Caco-2 (cell line): ENCODE results near the gene RBM18. TPM values are rescaled to one million over a fixed set of nuclear protein-coding genes. Genes with fewer than 3 reads are reported as not detected.

Experiments used
- BruUV-seq: library from RNA; stranded (reverse); fragments of 400-500 nt; replicated peaks from 2 replicates; lab custom pipeline; 2021; lab: Mats Ljungman, UMichigan
- CTCF ChIA-PET: fragments of 300-600 bp; sonication (Branson Sonifier 250); formaldehyde crosslinking; loops from one replicate; lab custom pipeline; 2022; ENCODE audit warnings: antibody characterized with exemption; lab: Charles Lee
- POLR2A ChIA-PET: fragments of 300-600 bp; sonication (Branson Sonifier 250); formaldehyde crosslinking; loops from one replicate; lab custom pipeline; 2022; ENCODE audit warnings: antibody characterized with exemption; lab: Charles Lee
- DNase-seq, 2 experiments: peaks; one replicate each; pipeline versions ENCODE4 v3.0.0 to v3.0.0-alpha.2; 2020 to 2022
- H3K27me3 ChIP-seq: replicated peaks from 2 replicates; pipeline ENCODE4 v1.6.0; 2011; ENCODE audit warnings: low read length; ENCODE audit not compliant: control insufficient read depth, insufficient read depth
- H3K36me3 ChIP-seq: 2 replicates; pipeline ENCODE4 v1.5.1; 2011; ENCODE audit warnings: low read length; ENCODE audit not compliant: control insufficient read depth, insufficient read depth
- H3K4me1 ChIP-seq: fragments of 250-450 bp; sonication (Bioruptor Pico); 2 replicates; pipeline ENCODE4 v1.5.1; 2020; ENCODE audit warnings: mild to moderate bottlenecking
- H3K4me3 ChIP-seq: 2 replicates; pipeline ENCODE4 v1.5.1; 2011; ENCODE audit warnings: low read depth, mild to moderate bottlenecking, control low read depth, low read length
- H3K9me3 ChIP-seq: fragments of 250-450 bp; sonication (Bioruptor Pico); 2 replicates; pipeline ENCODE4 v1.5.1; 2020; ENCODE audit warnings: mild to moderate bottlenecking, moderate library complexity
- H3K27ac Mint-ChIP-seq: one replicate; pipeline ENCODE4 v1.8.0; 2022; ENCODE audit warnings: mixed read lengths; ENCODE audit not compliant: unreplicated experiment
- H3K27me3 Mint-ChIP-seq: one replicate; pipeline ENCODE4 v1.8.0; 2022; ENCODE audit warnings: mixed read lengths; ENCODE audit not compliant: insufficient read depth, unreplicated experiment
- H3K36me3 Mint-ChIP-seq: one replicate; pipeline ENCODE4 v1.8.0; 2022; ENCODE audit warnings: mild to moderate bottlenecking, mixed read lengths; ENCODE audit not compliant: insufficient read depth, unreplicated experiment
- H3K4me1 Mint-ChIP-seq: one replicate; pipeline ENCODE4 v1.8.0; 2022; ENCODE audit warnings: low read depth, mixed read lengths; ENCODE audit not compliant: unreplicated experiment
- H3K4me3 Mint-ChIP-seq: one replicate; pipeline ENCODE4 v1.8.0; 2022; ENCODE audit warnings: mild to moderate bottlenecking, moderate library complexity, mixed read lengths; ENCODE audit not compliant: unreplicated experiment
- H3K9me3 Mint-ChIP-seq: one replicate; pipeline ENCODE4 v1.8.0; 2022; ENCODE audit warnings: mixed read lengths; ENCODE audit not compliant: unreplicated experiment
- intact Hi-C: fragments of 100-400 bp; cut with micrococcal nuclease; formaldehyde crosslinking; loops from one replicate; pipeline ENCODE4 v1.10.0; 2022; ENCODE audit not compliant: unreplicated experiment
- total RNA-seq: library from RNA; stranded (reverse); gene quantifications from 2 replicates; pipeline ENCODE4 v1.2.3, GENCODE V29; 2022
- TF ChIP-seq, protein P1 (sequence below), 2 experiments: fragments of 200-600 bp in 1 of 2; IDR thresholded peaks; 1 replicate in 1 of 2; 2 replicates in 1 of 2; pipeline versions ENCODE4 v1.5.1 to v1.8.0; 2011 to 2022; ENCODE audit warnings: antibody characterized with exemption in 1 of 2, control low read depth in 1 of 2, inconsistent platforms in 1 of 2, low read depth in 1 of 2, low read length in 1 of 2, mild to moderate bottlenecking in 1 of 2, moderate library complexity in 1 of 2; ENCODE audit not compliant: insufficient read depth in 1 of 2, severe bottlenecking in 1 of 2, unreplicated experiment in 1 of 2

RBM18 gene
- total RNA-seq, 1 experiment from 2014 or later: 20.6 TPM

DNA sequence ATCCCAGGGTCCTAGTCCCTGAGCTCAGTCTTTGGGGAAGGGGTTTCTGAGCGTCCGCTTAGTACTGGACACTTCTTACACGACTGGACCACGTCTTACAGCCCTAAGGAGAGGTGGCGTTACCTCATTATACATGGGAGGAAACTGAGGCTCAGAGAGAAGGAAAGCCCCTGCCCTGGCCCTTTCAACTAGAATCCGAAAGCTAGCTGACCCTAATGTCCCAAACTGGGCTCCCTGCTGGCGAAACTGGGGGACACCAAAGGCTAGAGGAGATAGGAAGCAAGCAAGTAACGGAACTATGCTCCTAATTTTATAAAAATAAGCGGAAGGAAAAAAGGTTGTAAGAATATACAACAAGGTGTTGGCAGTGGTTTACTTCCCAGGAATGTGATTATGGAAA is 50.1 kb downstream of the RBM18 start:
- H3K4me1 ChIP-seq: peaks cover 10% of the 10 kb centered on the region; the same call in 1 of the 2 replicates
- Mint-ChIP-seq H3K36me3 (no peaks in the 10 kb centered on the region), H3K27me3 (peaks cover 3% of the 10 kb centered on the region), H3K27ac (no peak overlapping the region), H3K4me3 (peak overlapping the region; percentile 78), H3K4me1 (peaks cover 7% of the 10 kb centered on the region), H3K9me3 (no peaks in the 10 kb centered on the region)
- CTCF ChIA-PET: interaction anchor here (0.9 to 1.4 kb wide), 8 partner anchors 22 to 115 kb away, joined by 3 to 8 read pairs (median 5); partner anchors contain the start of genes MRRF and RBM18
- H3K36me3 ChIP-seq: no peaks in the 10 kb centered on the region
- no peak for DNase-seq
- H3K4me3 ChIP-seq: peak overlapping the region; percentile 72
- H3K27me3 ChIP-seq: no peaks in the 10 kb centered on the region
- no TSS peak for BruUV-seq
- TF ChIP-seq, protein P1, sequence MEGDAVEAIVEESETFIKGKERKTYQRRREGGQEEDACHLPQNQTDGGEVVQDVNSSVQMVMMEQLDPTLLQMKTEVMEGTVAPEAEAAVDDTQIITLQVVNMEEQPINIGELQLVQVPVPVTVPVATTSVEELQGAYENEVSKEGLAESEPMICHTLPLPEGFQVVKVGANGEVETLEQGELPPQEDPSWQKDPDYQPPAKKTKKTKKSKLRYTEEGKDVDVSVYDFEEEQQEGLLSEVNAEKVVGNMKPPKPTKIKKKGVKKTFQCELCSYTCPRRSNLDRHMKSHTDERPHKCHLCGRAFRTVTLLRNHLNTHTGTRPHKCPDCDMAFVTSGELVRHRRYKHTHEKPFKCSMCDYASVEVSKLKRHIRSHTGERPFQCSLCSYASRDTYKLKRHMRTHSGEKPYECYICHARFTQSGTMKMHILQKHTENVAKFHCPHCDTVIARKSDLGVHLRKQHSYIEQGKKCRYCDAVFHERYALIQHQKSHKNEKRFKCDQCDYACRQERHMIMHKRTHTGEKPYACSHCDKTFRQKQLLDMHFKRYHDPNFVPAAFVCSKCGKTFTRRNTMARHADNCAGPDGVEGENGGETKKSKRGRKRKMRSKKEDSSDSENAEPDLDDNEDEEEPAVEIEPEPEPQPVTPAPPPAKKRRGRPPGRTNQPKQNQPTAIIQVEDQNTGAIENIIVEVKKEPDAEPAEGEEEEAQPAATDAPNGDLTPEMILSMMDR (IDR thresholded peaks at IDR 0.05; ENCODE audit: insufficient read depth in 1 of 2, low read depth in 1 of 2, low read length in 1 of 2, severe bottlenecking in 1 of 2, unreplicated experiment in 1 of 2): no peak
- POLR2A ChIA-PET: interaction anchor here (0.6 to 1.5 kb wide), 2 partner anchors 15 to 50 kb away, joined by 4 to 24 read pairs; partner anchors contain the start of genes MRRF and RBM18
- no peaks in the 10 kb centered on the region for H3K9me3 ChIP-seq
- intact Hi-C loops: loop anchor here (1.0 to 2.0 kb wide), 4 partner anchors 16 to 56 kb away; partner anchors contain the start of genes MORN5, MRRF, NDUFA8 and RBM18

- H3K4me1 Mint-ChIP-seq: peaks cover 7% of the 10 kb centered on the region
- no peaks in the 10 kb centered on the region for H3K9me3 Mint-ChIP-seq
- Histone ChIP-seq H3K4me1 (peaks cover 10% of the 10 kb centered on the region; the same call in 1 of the 2 replicates), H3K9me3 (no peaks in the 10 kb centered on the region), H3K27me3 (no peaks in the 10 kb centered on the region), H3K4me3 (peak overlapping the region; percentile 72), H3K36me3 (no peaks in the 10 kb centered on the region; the same call in 1 of the 2 replicates)
- no peaks in the 10 kb centered on the region for H3K36me3 Mint-ChIP-seq
- ChIA-PET POLR2A (interaction anchor here (0.6 to 1.5 kb wide), 2 partner anchors 15 to 51 kb away, joined by 4 to 24 read pairs; partner anchors contain the start of genes MRRF and RBM18), CTCF (interaction anchor here (0.9 to 1.4 kb wide), 9 partner anchors 22 to 114 kb away, joined by 3 to 8 read pairs (median 5); partner anchors contain the start of genes MRRF and RBM18)
- TF ChIP-seq, protein P1 (IDR thresholded peaks at IDR 0.05; ENCODE audit: insufficient read depth in 1 of 2, low read depth in 1 of 2, low read length in 1 of 2, severe bottlenecking in 1 of 2, unreplicated experiment in 1 of 2): no peak
- H3K27me3 Mint-ChIP-seq: peaks cover 3% of the 10 kb centered on the region
- peak overlapping the region; percentile 49 for H3K27ac Mint-ChIP-seq
- intact Hi-C loops: loop anchor here (1.0 to 2.0 kb wide), 4 partner anchors 17 to 55 kb away; partner anchors contain the start of genes MORN5, MRRF, NDUFA8 and RBM18
- H3K4me3 Mint-ChIP-seq: peak overlapping the region; percentile 78
- peak; percentile 97 for DNase-seq
- BruUV-seq: no TSS peak
Observed at GRCh38 chr9:122213589-122214413, 50.8 kb downstream of the RBM18 start.

- H3K4me1 ChIP-seq: peaks cover 10% of the 10 kb centered on the region; the same call in 1 of the 2 replicates
- ChIA-PET CTCF (interaction anchor here (1.0 to 1.4 kb wide), 5 partner anchors 21 to 114 kb away, joined by 3 to 8 read pairs (median 5); no protein-coding TSS in a partner anchor), POLR2A (interaction anchor here (1.5 kb wide), 1 partner anchor 52 kb away, joined by 24 read pairs; the partner anchor contains the start of genes MRRF and RBM18)
- intact Hi-C loops: no loop called here
- TF ChIP-seq, protein P1 (IDR thresholded peaks at IDR 0.05; ENCODE audit: insufficient read depth in 1 of 2, low read depth in 1 of 2, low read length in 1 of 2, severe bottlenecking in 1 of 2, unreplicated experiment in 1 of 2): no peak
- no peaks in the 10 kb centered on the region for H3K36me3 Mint-ChIP-seq
- H3K4me3 Mint-ChIP-seq: peak overlapping the region; percentile 78
- no peaks in the 10 kb centered on the region for H3K9me3 Mint-ChIP-seq
- TSS peak; percentile 37 for BruUV-seq
- peaks cover 7% of the 10 kb centered on the region for H3K4me1 Mint-ChIP-seq
- H3K27me3 ChIP-seq: no peaks in the 10 kb centered on the region
- DNase-seq: no peak
- H3K27me3 Mint-ChIP-seq: peaks cover 3% of the 10 kb centered on the region
- peak overlapping the region; percentile 72 for H3K4me3 ChIP-seq
- no peaks in the 10 kb centered on the region; the same call in 1 of the 2 replicates for H3K36me3 ChIP-seq
- no peaks in the 10 kb centered on the region for H3K9me3 ChIP-seq
- peak overlapping the region; percentile 49 for H3K27ac Mint-ChIP-seq
Observed at GRCh38 chr9:122213102-122213588, 51.5 kb downstream of the RBM18 start.
